Liver (tissue), 9 donors: ENCODE results near the gene CDO1. TPM values are rescaled to one million over a fixed set of nuclear protein-coding genes. Genes with fewer than 3 reads are reported as not detected.

Experiments used
- DNase-seq: peaks from one replicate; pipeline ENCODE4 v3.0.0-alpha.2; 2017; ENCODE audit warnings: low spot score
- H3K27ac ChIP-seq, 2 donors: one replicate each; pipeline ENCODE4 v1.7.0; 2013; ENCODE audit warnings: inconsistent platforms in 2 of 2, low read length in 2 of 2, control low read depth in 1 of 2, low read depth in 1 of 2, mild to moderate bottlenecking in 1 of 2
- H3K27me3 ChIP-seq, 4 donors: one replicate each; pipeline versions ENCODE4 v1.6.1 to v1.7.0; 2013; ENCODE audit warnings: low read length in 3 of 4, inconsistent platforms in 1 of 4, mild to moderate bottlenecking in 1 of 4, moderate library complexity in 1 of 4; ENCODE audit not compliant: control insufficient read depth in 4 of 4, insufficient read depth in 4 of 4
- H3K36me3 ChIP-seq, 4 donors: one replicate each; pipeline versions ENCODE4 v1.6.1 to v1.7.0; 2013; ENCODE audit warnings: low read length in 3 of 4, mild to moderate bottlenecking in 3 of 4, low read depth in 1 of 4, moderate library complexity in 1 of 4; ENCODE audit not compliant: control insufficient read depth in 4 of 4, insufficient read depth in 3 of 4
- H3K4me1 ChIP-seq, 4 donors: one replicate each; pipeline versions ENCODE4 v1.6.1 to v1.7.0; 2013; ENCODE audit warnings: low read length in 3 of 4, mild to moderate bottlenecking in 3 of 4, moderate library complexity in 1 of 4; ENCODE audit not compliant: control insufficient read depth in 4 of 4, insufficient read depth in 4 of 4
- H3K4me3 ChIP-seq, 3 donors: one replicate each; pipeline versions ENCODE4 v1.6.1 to v1.7.0; 2013; ENCODE audit warnings: low read length in 3 of 3, control low read depth in 1 of 3, low read depth in 1 of 3, mild to moderate bottlenecking in 1 of 3
- H3K9ac ChIP-seq, 2 donors: one replicate each; pipeline ENCODE4 v1.7.0; 2013; ENCODE audit warnings: low read length in 2 of 2, mild to moderate bottlenecking in 2 of 2, moderate library complexity in 2 of 2, control low read depth in 1 of 2, low read depth in 1 of 2
- H3K9me3 ChIP-seq, 4 donors: one replicate each; pipeline versions ENCODE4 v1.6.1 to v1.7.0; 2013; ENCODE audit warnings: low read length in 3 of 4; ENCODE audit not compliant: control insufficient read depth in 4 of 4
- EGR1 ChIP-seq, 2 donors: IDR thresholded peaks; 2 replicates each; pipeline ENCODE4 v1.6.1; 2016 to 2018; ENCODE audit warnings: antibody characterized with exemption in 2 of 2, low read depth in 2 of 2
- FOXA2 ChIP-seq: IDR thresholded peaks from 2 replicates; pipeline ENCODE4 v1.6.1; 2016; ENCODE audit warnings: antibody characterized with exemption
- GABPA ChIP-seq, 2 donors: IDR thresholded peaks in 1 of 2; conservative IDR thresholded peaks in 1 of 2; 2 replicates each; pipeline ENCODE4 v1.6.1; 2016; ENCODE audit warnings: antibody characterized with exemption in 2 of 2, mild to moderate bottlenecking in 1 of 2, moderate library complexity in 1 of 2
- HNF4A ChIP-seq, 2 donors: conservative IDR thresholded peaks; 2 replicates each; pipeline ENCODE4 v1.6.1; 2016; ENCODE audit warnings: antibody characterized with exemption in 2 of 2, mild to moderate bottlenecking in 2 of 2
- HNF4G ChIP-seq: IDR thresholded peaks from 2 replicates; pipeline ENCODE4 v1.6.1; 2016; ENCODE audit warnings: antibody characterized with exemption
- JUND ChIP-seq, 2 donors: IDR thresholded peaks; 2 replicates each; pipeline ENCODE4 v1.6.1; 2016; ENCODE audit warnings: antibody characterized with exemption in 2 of 2
- MAX ChIP-seq: IDR thresholded peaks from 2 replicates; pipeline ENCODE4 v1.6.1; 2016; ENCODE audit warnings: antibody characterized with exemption
- RAD21 ChIP-seq, 2 donors: IDR thresholded peaks; 2 replicates each; pipeline ENCODE4 v1.6.1; 2016; ENCODE audit warnings: antibody characterized with exemption in 2 of 2, mild to moderate bottlenecking in 2 of 2
- SP1 ChIP-seq: IDR thresholded peaks from 2 replicates; pipeline ENCODE4 v1.6.1; 2018; ENCODE audit warnings: antibody characterized with exemption, mild to moderate bottlenecking
- TAF1 ChIP-seq: conservative IDR thresholded peaks from 2 replicates; pipeline ENCODE4 v1.6.1; 2016; ENCODE audit warnings: antibody characterized with exemption, mild to moderate bottlenecking
- ZBTB33 ChIP-seq: IDR thresholded peaks from 2 replicates; pipeline ENCODE4 v1.6.1; 2016; ENCODE audit warnings: antibody characterized with exemption
- WGBS: extraction: QIAGEN DNeasy Blood & Tissue Kit; methylation state at CpG from one replicate; pipeline ENCODE4 v1.1.7; 2013; 5-methylcytosine and 5-hydroxymethylcytosine counted together
- polyA plus RNA-seq, 2 donors: library from polyadenylated mRNA; stranded (reverse) in 1 of 2; unstranded in 1 of 2; fragments of 200-250 nt in 1 of 2; fragments of >200 nt in 1 of 2; fragmentation: Nextera tagmentation in 1 of 2; extraction: Ambion mirVana in 1 of 2; gene quantifications; one replicate each; pipeline versions ENCODE4 v1.2.1 to v1.2.3, GENCODE V29; 2013 to 2015
- total RNA-seq, 2 donors: library from RNA; depleted of rRNA; stranded (reverse); fragments of >200 nt; gene quantifications; one replicate each; pipeline ENCODE4 v1.2.3, GENCODE V29; 2014
- TF ChIP-seq, protein P1 (sequence below): IDR thresholded peaks from 2 replicates; pipeline ENCODE4 v1.6.1; 2016; ENCODE audit warnings: antibody characterized with exemption
- TF ChIP-seq, protein P2 (sequence below): IDR thresholded peaks from 2 replicates; pipeline ENCODE4 v1.6.1; 2016; ENCODE audit warnings: antibody characterized with exemption, mild to moderate bottlenecking
- donor health status: healthy.
- donor health status: healthy.
- donor health status: healthy.
- donor health status: healthy.
- donor health status: healthy.

Gene CDO1
- total and polyA plus RNA-seq, 4 donors, result 106 to 472 (median 241) TPM

- Histone ChIP-seq H3K36me3 (no peaks in the 10 kb centered on the region), H3K27ac (no peak overlapping the region), H3K9me3 (no peaks in the 10 kb centered on the region), H3K9ac (no peak overlapping the region), H3K4me3 (no peak overlapping the region), H3K27me3 (no peaks in the 10 kb centered on the region), H3K4me1 (peaks cover 3 to 13% (median 6%) of the 10 kb centered on the region in 4 donors)
- DNase-seq, result no peak
- WGBS, result 59% methylated on average over 4 of the region's 4 CpGs
- no peak for TF ChIP-seq TAF1
- no peak for TF ChIP-seq RAD21 (IDR thresholded peaks at IDR 0.05)
- TF ChIP-seq FOXA2, result no peak
- TF ChIP-seq, protein P1, sequence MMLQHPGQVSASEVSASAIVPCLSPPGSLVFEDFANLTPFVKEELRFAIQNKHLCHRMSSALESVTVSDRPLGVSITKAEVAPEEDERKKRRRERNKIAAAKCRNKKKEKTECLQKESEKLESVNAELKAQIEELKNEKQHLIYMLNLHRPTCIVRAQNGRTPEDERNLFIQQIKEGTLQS, result no peak
- no peak for TF ChIP-seq ZBTB33
- no peak for TF ChIP-seq HNF4G
- no peak for TF ChIP-seq JUND (IDR thresholded peaks at IDR 0.05)
- TF ChIP-seq GABPA (IDR thresholded peaks at IDR 0.05 in 1 of 2, conservative IDR thresholded peaks at IDR 0.05 in 1 of 2), result no peak
- no peak for TF ChIP-seq MAX
Measured at GRCh38 chr5:115850744-115851416, 34.4 kb upstream of the CDO1 start.

- Histone ChIP-seq H3K4me1 (peaks cover 3 to 13% (median 7%) of the 10 kb centered on the region in 4 donors), H3K9me3 (no peaks in the 10 kb centered on the region), H3K27me3 (no peaks in the 10 kb centered on the region), H3K4me3 (no peak overlapping the region), H3K9ac (no peak overlapping the region), H3K36me3 (no peaks in the 10 kb centered on the region), H3K27ac (no peak overlapping the region)
- no peak for TF ChIP-seq RAD21 (IDR thresholded peaks at IDR 0.05)
- TF ChIP-seq HNF4A (conservative IDR thresholded peaks at IDR 0.05), result no peak
- no peak for TF ChIP-seq SP1
- no peak for TF ChIP-seq EGR1 (IDR thresholded peaks at IDR 0.05; ENCODE audit: low read depth in 2 of 2)
- TF ChIP-seq, protein P2, sequence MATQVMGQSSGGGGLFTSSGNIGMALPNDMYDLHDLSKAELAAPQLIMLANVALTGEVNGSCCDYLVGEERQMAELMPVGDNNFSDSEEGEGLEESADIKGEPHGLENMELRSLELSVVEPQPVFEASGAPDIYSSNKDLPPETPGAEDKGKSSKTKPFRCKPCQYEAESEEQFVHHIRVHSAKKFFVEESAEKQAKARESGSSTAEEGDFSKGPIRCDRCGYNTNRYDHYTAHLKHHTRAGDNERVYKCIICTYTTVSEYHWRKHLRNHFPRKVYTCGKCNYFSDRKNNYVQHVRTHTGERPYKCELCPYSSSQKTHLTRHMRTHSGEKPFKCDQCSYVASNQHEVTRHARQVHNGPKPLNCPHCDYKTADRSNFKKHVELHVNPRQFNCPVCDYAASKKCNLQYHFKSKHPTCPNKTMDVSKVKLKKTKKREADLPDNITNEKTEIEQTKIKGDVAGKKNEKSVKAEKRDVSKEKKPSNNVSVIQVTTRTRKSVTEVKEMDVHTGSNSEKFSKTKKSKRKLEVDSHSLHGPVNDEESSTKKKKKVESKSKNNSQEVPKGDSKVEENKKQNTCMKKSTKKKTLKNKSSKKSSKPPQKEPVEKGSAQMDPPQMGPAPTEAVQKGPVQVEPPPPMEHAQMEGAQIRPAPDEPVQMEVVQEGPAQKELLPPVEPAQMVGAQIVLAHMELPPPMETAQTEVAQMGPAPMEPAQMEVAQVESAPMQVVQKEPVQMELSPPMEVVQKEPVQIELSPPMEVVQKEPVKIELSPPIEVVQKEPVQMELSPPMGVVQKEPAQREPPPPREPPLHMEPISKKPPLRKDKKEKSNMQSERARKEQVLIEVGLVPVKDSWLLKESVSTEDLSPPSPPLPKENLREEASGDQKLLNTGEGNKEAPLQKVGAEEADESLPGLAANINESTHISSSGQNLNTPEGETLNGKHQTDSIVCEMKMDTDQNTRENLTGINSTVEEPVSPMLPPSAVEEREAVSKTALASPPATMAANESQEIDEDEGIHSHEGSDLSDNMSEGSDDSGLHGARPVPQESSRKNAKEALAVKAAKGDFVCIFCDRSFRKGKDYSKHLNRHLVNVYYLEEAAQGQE, result no peak
- no peak for DNase-seq
- 93% methylated on average over 3 of the region's 3 CpGs for whole genome bisulfite sequencing
Measured at GRCh38 chr5:115849258-115849798, 32.9 kb upstream of the CDO1 start.
